Activated CD4-positive, CD25-positive, alpha-beta regulatory T cell treated with anti-CD3 and anti-CD28 coated beads, Interleukin-2, amount 50 U/mL, for 16 hours (primary cell): Measurements from ENCODE around the gene IMMP2L.
"Not testable (repeated sequence)": the region's sequence is repeated elsewhere in the genome, so short reads cannot be mapped to it uniquely, and the experiment has no call there.

Experiments
- DNase-seq: peaks from one replicate; pipeline ENCODE4 v3.0.0-alpha.2; 2020; ENCODE audit warnings: low read depth, low spot score

The IMMP2L gene

DNA sequence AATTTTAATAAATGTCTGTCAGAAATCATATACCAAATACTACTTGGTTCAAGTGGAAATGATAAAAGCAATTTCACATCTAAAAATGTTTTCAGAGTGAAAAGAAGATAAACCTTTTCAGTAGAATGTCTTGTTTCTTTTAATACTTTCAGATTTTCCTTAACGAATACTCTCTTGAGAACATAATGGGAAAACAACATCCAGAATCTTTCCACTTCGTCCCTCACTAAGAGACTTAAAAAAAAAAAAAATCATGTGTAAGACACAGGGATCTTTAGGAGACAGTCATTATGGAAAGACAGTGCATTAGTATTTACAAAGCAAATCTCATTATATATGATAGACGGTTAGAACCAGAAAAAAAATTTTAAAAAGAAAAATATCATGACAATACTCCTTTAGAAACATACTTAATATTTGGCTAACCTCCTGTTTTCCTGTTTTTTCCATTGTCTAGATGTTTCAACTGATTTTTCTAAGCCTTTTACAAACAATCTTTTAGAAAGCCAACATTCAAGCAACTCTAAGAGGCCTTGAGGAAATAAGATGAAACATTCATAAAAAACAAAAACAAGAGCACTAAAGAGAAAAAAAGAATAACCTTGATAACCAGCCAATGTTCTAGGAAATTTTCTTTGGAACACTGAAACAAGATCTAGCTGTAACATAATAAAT, 811.2 kb downstream of the IMMP2L start:
- DNase-seq = no peak

DNA sequence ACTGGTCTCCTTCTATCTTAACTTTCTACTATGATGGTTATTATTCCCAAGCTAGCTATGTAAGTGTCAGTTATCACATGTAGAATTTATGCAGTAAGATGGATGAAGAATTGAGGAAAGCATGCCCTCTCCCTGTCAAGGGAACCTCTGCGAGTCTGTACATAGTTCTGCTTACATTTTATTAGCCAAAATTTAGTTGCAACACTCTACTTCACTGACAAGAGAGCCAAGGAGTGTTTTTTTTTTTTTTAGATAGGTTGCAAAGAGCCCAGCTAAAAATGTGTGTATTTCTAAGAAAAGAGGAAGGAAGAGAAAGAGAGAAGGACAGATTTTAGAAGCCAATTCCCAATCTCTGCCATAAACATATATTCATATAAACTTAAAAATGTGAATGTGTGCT, 829.1 kb downstream of the IMMP2L start:
- DNase-seq = no peak

DNA sequence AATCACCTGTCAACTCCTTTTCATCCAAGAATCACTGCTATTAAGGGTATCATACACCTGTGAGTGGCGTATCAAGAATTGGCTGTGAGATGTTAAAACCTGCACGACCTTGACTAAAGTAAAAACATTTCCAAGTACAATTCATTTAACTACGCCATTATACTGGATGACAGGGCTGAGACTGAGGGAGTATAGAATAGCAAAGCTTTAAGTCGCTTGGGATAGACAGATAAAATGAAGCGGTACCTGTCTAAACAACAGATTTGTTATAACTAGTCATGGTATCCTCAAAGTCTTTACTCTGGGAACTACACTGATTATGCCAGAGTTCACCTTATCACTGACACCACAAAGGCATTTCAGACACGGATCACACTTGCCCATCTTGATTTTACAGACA, 837.5 kb downstream of the IMMP2L start:
- no peak for DNase-seq

DNA sequence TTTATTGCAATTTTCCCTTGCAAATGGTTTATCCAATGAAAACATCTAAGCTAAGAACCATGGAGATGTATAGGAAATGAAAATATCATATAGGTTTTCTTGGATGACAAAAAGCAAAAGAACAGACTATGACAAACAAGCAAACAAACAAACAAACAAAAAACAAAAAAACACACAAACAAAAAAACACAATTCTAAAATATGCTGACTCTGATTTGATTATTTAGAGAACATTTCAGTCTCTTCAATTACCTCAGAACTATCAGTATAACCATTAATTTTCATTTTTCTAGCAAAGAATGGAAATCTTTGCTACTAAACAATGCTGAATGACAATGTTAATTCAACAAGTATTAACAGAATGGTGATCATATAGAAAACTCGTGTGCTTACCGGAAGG, 840.9 kb downstream of the IMMP2L start:
- DNase-seq = no peak

DNA sequence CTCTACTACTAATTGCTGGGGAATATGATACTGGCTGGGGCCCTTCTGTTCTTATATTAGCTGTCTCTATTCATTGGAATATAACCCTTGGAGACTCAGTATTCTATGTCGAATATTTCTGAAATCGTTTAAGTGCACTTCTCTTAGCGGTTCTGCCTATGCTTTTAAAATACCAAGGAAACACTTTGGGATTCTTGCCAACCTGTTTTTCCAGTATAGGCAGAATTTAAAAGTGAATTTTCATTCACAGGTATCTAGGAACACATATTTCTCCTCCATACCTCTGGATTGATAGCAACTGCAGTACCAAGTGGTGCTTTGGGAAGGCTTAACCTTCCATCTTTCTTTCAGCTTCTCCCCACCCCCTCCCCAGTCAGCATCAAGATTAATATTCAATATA, 841.7 kb downstream of the IMMP2L start:
- no peak for DNase-seq

DNA sequence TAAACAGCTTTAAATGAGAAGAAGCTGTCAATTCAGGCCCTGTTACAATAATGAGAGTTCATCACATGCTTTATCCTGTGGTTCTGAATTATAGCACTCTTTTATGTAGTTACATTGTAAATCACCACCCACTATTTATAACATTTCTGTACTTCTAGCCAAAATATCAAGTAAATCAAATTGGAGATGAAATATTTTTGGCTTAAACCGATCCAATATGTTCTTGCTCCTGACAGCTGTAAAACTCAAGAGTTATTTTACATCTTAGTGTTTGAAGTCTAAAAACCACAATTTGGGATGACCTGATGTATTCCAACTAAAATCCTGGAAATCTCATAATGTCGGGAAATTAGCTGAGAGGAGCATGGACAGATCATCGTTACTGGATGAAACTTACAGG, 842.6 kb downstream of the IMMP2L start:
- no peak for DNase-seq

DNA sequence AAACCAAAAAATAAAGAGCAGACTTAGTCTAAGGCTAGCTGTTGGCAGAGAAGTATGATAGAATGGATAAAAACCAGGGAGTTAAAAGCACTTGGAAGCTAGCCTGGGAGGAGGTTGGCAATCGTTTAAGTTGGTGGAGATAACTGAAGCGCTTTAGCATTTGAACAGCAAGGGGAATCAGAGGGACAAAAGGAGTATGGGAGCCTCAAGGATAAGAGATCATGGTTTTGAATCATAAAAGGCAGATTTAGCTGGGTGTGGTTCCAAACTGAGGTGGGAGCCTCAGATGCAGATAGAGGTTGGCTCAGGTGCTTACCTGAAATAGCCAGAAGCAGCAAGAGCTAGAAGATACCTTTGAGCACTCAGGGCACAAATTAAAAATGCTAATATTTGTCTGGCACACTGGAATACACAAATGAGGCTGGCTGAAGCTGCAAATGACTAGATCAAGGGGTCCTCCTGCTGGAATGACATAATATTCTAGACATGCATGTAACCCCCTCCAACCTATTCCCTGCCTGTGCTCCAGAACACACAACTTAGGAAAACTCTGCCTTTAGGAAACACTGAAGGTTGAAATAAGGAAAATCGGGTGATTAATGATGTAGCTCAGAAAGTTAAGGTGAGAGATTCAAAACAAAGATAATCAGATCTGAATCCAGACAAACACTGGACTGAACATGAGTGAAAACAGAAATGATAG, 843.6 kb downstream of the IMMP2L start:
- no peak for DNase-seq

DNA sequence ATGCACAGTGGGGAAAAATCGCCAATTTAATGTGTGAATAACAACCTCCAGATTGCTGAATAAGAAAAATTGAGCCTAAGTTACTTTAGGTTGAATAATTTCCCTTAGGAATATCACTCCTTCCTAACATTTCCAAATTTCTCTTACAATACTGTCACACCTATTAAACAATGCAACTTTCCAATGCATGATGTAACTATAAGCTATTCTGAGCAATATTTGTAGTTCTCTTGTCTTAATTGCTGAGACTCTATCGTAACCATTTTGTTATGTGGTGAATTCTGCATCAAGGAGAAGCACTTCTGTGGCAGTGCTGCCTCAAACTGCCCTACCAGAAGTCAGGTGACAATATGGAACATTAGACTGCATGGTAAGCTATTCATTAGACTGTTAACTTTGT, 858.1 kb downstream of the IMMP2L start:
- DNase-seq = no peak

DNA sequence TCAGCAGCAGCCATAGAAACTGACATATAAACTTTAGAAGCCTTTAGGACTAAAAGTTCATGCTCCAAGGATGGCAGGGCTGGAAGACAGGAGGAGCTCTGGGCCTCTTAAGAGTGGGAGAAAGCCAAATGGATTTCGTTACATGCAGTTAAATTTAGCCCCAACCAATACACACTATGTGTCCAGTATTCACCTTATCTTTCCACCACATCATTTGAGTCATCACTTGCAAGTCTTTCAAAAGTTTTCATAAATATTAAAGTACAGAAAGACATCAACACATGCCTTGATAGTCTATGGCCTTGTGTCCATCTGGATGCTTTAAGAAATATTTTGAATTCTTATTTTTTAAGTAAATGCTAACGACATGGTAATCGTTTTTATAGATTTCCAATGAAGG, 863.7 kb downstream of the IMMP2L start:
- DNase-seq = no peak

DNA sequence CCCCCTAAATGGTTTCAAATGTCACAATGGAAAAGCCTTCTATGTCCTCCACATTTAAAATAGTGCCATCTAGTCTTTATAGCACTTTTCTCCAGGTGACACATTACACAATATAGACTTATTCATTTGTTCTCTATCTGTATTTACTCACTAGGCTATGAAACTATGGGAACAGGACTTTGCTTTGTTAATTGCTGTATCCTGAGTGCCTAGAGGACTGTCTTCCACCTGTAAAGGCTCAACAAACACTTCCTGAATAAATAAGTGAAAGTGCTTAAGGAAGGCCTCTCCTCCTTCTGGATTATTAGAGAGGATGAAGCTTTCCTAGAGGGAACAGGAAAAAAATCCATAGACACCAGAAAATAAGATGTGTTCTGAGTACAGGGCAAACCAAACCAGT, 868.9 kb downstream of the IMMP2L start:
- DNase-seq = no peak

DNA sequence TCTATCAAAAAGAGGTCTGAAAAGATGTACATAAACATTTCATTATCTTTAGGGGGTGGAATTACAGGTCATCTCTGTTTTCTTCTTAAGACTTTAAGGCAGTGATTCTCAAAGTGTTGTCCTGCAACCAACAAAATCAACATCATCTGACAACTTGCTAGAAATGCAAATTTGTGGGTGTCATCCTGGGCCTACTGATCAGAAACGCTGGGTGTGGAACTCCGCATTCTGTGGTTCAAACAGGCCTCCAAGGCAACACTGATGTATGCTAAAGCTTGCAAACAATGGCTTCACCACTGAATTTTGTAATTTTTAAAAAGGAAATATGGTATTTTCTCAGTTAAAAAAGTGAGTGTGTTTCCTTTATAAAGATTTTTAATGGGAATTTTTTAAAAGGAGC, 873.4 kb downstream of the IMMP2L start:
- DNase-seq = no peak

DNA sequence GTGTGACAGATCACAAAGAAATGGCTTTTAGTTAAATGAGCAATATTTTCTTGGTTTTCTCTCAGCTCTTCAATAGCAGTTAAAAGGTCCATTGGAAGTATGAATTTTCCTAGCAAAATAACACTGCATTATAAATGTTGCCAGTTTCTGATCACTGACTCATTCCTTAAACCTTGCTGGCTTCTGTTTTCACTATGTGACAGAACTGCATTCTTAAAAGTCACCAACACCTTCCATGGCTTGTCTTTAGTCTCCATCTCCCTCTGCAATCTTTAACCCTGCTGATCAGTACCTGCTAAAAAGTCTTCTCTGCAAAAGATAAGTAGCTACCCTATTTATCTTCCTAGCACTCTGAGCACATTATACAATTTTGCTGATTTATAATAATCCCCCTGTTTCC, 876.4 kb downstream of the IMMP2L start:
- DNase-seq = no peak

DNA sequence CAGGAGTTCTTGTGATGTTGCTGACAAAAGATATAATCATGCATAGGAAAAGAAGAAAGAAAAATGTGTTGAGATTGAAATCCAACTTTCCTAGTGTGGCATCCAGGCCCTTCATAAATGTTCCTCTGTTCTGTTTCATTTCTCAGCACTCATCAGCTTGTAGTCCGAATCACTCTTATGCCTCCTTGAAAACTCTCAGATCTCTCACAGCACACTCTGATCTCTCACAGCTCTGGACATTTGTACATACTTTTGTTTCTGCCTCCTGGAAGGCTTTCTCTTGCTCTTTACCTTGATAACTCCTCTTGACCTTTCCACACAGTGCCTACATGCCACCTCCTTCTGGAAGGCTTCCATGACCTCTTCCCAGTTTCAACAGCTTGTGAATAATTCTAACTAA, 880.4 kb downstream of the IMMP2L start:
- no peak for DNase-seq

DNA sequence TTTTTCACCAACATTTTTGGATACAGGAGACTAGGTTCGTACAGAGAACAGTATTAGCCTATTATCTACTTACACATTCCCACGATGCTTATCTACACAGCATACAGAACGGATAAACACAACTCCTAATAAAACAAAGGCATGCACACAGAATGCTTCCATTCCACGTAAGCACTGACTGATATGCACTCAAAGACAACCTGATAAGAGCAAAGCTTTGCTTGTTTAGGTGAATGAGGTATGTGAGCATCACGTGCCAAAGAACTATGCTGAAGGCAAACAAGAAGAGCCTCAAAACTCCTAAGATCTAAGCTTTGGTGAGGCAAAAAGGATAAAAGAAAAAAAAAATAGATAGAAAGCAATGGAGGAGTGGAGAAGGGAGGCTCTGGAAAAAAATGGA, 884.9 kb downstream of the IMMP2L start:
- no peak for DNase-seq

DNA sequence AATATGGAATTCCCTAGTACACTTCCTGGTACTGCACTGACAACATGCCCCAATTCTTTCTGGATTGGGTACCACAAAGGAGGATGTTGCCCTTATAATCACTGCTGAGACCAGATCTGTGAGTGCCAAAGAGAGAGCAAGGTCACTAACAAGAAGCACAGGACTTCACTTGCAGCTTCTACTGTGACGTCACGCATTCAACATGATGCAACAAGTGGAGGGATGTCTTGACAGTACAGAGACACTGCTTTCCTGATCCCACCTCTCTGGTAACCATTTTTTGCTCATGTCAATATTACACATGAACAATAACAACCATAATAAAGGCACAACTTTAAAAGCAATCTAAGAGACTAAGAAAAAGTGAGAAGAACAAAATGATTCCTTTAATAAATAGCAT, 885.5 kb downstream of the IMMP2L start:
- no peak for DNase-seq

DNA sequence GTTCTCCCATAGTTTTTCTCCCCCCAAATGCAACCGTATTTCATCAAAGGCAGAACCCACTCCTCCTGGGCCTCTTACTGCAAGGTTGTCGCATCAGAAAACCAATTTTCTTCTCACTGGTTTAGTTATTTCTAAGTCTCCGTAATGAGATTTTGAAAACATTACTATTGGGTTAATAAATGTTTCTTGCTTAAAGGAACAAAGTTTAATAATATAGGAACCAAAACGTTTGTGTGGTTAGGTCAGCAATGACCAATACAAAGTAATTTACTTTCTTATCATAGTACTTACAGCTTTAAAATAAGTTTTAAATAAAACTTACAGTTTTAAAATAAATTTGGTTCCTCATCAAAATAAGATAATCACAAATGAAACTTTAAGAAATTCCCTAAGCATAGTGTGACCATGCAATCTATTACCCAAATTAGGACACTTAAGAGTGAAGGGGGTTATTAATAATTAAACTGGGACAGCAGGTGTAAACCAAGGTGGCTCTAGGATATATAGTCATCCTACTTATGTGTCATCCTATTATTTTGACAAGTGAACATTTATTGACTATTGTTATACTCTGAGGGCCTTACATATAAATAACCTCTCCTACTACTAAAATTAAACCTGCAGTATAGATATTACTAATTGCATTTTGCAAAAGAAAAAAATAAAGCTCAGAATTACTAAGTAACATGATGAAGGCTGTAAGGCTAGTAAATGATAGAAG, 886.7 kb downstream of the IMMP2L start:
- no peak for DNase-seq

DNA sequence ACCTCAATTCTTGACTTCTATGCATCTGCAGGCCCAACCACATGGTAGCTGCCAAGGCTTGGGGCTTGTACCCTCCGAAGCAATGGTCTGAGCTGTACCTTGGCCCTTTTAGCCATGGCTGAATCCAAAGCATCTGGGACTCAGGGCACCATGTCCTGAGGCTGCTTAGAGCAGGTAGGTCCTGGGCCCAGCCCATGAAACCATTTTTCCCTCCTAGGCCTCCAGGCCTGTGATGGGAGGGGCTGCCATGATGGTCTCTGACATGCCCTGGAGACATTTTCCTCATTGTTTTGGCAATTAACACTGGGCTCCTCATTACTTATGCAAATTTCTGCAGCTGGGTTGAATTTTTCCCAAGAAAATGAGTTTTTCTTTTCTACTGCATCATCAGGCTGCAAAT, 889.1 kb downstream of the IMMP2L start:
- no peak for DNase-seq

DNA sequence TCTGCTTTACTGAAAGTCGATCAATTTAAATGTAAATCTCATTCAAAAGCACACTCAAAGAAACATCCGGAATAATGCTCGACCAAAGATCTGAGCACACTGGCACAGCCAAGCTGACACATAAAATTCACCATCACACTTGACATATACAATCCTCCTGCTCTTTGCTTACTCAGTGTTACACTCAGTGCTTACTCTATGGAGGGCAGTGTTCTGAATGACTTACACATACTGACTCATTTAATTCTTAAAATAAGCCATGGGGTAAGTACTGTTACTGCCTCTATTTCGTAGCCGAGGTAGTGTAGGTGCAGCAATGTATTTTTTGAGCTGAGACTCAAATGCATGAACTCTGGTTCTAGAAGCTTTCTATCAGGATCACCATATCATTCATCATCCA, 892.9 kb downstream of the IMMP2L start:
- no peak for DNase-seq

DNA sequence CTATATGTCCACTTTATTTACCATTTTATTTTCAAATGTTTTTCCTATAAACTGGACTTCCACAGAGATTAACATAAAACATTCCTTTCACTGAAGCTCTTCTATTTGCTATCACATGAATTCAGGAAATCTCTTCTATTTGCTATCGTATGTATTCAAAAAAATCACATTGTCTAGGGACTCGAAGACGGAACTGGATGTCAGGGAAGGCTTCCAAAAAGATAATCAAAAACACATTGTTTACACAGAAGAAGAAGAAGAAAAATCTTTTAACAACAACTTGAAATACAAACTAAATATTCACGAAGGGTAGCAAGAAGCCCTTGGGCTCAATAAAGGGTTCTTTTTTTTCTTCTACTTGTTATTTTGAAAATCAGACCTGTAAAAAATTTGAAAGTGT, 897.5 kb downstream of the IMMP2L start:
- DNase-seq = no peak

DNA sequence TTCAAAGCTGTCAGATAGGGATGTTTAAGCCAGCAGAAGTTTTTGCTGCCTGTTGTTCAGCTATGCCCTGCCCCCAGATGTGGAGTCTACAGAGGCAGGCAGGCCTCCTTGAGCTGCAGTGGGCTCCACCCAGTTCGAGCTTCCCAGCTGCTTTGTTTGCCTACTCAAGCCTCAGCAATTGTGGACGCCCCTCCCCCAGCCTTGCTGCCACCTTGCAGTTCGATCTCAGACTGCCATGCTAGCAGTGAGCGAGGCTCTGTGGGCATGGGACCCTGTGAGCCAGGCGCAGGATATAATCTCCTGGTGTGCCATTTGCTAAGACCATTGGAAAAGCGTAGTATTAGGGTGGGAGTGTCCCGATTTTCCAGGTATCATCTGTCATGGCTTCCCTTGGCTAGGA, 901.7 kb downstream of the IMMP2L start:
- DNase-seq = not testable (repeated sequence)

DNA sequence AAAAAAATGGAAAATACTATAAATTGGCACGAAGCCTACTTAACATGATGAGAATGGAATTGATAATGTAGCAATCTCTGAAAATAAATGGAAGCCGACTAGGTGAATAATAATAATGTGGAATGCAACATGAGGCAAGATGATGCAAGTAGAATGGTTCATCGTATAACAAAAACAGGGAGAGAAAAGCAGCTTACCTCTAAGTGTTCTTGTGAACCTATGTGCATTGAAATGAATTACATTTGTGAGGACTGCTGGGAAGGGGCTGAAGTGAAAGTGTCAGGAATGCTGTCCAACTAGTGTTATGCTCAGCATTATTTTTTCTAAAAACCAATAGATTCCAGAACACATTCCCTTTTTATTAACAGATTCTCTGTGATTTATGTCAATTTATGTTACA, 912.0 kb downstream of the IMMP2L start:
- no peak for DNase-seq

DNA sequence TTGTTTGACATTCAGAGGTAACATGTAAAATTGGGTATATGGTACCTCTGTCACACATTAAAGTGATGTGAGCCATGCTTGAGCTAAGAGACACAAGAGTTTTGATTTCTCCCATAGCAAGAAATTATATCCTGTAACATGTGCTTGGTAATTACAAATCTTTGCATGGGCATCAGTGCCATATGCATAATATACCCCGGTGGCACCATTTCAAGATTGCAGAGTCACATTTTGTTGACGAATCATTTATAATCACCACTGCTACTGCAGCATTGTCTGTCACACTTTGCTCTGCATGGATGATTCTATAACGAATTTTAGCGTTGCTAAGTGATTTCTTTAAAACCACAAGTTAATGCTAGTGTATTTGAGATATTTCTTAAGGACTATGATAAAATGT, 915.0 kb downstream of the IMMP2L start:
- no peak for DNase-seq

DNA sequence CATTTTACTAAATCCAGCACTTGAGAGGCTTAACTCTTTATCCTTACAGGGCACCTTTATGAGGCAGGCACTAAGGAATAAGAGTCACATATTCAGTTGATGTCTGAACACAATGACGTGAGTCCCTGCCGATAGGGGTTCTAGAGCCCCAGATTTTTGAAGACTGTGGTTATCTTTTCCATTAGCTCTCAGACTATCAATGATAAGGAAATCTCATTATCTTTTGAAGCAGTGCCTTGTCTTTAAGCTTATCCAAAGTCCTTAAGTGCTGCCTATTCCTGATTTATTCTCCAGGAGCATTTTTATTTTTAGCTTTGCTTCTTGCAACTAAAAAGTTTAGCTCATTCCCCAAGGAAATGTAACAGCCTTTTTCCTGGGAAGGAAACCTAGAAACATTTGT, 915.5 kb downstream of the IMMP2L start:
- no peak for DNase-seq
